HG03196 (cell line): Measurements from ENCODE around the gene TUBG2.

ENCODE experiments used
- ATAC-seq: cut with Tn5 transposase; IDR thresholded peaks from one replicate; pipeline ENCODE4 v1.9.1; 2021; ENCODE audit not compliant: unreplicated experiment

The TUBG2 gene

DNA sequence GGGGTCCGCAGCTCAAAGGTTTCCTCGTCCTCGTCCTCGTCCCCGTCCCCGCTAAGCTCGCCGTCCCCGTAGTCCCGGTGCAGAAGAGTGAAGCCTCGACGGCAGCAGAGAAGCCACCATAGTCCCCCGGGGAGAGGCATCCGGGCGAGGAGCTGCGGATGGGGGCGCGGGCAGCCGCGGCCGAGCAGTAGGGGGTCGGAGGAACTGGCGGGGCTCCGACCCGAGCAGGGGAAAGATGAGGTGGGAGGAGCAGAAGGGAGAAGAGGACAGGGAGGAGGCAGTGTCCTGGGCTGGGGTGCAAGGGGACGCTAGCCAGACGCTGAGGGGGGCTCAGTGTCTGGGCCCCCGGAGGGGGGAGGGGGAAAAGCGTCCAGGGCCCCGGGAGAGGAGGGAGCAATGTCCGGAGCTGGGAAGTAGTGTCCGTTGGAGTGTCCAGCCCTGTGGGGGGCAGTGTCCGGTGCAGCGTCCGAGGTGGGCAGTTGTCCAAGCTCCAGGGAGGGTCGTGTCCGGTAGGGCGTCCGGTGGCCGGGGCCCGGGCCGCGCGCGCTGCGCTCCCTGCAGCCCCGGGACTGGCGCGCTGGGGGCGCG lies 17.4 kb downstream of the TUBG2 start, which contains the start of gene PLEKHH3:
Gene PLEKHH3, minus strand, starts transcription at position 571 of the 588 bp plus-strand sequence. Its CDS starts 431 bp downstream, at position 140.
- ATAC-seq: no peak

DNA sequence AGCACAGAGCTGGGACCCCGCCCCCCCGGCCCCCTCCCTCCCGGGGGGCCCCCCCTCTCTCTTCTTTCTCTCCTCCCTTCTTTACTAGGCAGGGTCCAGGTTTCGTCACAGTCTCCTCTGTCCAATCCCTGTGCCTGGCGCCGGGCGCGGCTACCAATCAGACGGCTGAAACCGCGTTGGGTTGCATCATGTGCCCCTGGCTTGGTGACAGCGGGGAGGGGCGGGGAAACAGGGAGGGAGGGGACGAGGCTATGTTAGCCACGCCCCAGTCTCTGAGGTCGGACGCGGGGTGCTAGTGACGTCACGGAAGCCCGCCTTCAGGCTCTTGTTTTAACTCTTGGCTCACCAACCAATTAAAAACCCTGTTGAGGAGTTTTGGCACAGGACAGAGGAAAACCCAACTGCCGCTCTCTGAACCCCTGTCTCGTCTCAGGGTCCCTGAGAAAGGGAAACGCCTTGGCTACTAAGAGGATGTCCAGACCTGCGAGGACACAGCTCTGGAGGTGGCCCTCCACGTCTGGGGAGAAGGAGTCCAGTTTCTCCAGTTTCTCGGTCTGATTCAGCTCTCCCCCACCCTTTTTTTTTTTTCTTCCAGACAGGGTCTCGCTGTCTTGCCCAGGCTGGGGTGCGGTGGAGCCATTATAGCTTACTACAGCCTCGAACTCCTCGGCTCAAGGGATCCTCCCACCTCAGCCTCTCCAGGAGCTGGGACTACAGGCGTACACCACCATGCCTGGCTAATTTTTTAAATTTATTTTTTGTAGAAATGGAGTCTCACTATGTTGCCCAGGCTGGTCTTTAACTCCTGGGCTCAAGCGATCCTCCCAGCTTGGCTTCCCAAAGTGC lies 18.2 kb downstream of the TUBG2 start:
- peak; percentile 59 for ATAC-seq

DNA sequence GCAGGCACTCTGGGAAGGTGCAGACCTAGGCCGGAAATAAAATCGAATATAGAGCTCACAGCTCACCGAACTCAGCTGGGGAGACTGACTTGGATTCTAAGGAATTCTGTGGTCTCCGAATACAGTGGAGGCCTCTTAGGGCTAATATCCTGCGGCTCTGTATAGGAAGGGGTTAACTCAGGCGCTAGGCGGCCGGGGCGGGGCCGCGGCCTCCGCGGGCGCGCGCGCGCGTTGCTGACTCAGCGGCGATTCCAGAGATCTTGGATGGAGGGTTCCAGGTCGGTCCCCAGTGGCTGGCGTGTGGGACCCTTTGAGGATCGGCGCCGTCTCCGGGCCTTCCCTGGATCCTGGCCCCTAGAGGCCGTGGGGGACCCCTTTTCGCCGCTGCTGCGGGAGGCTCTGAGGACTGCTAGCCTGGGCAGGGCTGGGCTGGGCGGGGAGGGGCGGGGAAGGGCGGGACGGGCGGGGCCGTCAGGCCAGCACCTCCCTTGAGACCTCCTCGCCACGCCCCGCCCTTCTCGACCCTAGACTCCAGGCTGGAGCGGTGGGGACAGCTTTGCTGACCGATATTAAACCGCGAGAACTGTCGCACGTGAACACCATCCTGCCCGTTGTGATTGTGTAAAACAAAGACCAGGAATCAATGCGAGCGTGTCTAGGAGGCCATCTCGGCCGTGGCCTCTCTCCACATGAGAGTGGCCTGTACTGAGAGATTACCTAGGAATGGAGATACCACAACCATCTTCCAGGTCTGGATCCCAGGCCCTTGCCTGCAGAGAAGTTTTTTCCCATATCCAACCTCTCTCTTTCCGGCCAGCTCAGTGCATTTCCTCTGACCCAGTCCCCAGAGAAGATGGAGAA lies 19.1 kb downstream of the TUBG2 start:
- peak; percentile 27 for ATAC-seq

DNA sequence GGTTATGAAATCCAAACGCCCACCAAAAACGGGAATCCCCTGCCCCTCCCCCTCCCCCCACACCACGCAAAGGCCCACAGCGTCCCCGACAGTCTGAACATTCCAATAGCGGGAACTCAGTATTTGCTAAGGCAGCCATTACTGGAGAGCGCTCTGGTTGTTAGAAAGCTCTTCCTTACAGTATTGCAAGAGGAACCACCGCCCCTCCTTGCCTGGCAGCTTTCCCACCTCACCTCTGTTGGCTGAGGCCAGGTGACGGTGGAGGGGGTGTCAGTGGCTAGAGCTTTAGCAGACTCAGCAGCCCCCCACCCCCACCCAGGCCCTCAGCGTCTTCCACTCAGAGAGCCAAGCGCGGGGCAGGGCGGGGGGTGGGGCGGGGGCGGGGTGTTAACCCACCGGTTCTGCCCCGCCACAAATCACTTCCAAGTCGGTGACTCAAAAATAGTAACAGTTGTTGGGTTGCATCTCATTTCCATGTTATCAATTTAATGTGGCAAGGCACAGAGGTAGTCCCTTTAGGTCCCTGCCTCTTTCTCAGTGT lies 19.9 kb downstream of the TUBG2 start:
- ATAC-seq: no peak

DNA sequence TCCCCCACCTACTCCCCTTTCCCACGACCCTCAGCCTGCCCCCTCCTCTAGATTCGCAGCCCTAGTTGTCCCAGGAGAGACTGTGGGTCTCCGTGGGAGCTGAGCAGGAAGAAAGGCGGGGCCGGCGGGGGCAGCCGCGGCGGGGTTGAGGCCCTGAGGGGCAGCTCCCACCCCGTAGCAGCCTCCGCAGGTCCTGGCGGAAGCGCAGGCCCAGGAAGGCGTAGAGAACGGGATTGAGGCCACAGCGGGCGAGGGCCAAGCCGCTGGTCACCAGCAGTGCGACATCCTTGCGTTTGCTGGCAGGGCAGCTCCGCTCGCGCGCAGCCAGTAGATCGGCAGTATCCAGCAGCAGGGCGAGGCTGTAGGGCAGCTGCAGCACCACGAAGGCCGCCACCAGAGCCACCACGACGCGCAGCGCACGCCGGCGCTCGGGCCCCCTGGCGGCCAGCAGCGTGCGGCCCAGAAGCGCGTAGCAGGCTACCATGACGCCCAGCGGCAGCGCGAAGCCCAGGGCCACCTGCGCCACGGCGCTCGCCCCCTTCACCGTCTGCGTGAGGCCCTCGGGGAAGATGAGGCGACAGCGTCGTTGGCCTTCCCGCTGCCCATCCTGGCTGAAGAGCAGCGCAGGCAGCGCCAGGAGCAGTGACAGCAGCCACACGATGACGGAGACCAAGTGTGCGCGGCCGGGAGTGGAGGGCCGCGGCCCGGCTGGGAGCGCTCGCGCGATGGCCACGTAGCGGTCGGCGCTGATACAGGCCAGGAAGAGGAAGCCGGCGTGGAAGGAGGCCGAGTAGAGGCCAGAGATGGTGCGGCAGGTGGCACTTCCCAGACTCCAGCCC lies 20.6 kb downstream of the TUBG2 start:
- ATAC-seq: no peak

DNA sequence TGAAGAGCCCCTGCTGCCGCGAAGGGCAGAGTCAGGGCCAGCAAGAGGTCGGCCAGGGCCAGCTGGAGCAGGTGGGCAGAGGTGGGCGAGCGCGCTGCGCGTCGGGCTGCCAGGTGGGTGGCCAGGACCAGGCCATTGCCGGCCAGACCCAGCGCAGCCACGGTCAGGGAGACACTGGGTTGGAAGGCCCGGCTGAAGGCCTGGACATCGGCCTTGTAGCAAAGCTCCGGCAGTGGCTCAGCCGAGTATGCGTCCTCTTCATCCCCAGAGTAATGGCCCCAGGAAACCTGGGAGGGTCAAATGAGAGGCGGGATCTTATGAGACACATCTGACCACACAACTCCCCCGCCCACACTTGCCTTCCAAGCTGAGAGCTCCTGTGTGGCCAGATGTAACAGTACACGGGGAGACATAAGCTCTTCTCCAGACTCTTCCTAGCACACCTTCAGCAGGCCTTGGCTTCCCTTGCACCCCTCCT lies 21.3 kb downstream of the TUBG2 start:
- ATAC-seq: no peak

DNA sequence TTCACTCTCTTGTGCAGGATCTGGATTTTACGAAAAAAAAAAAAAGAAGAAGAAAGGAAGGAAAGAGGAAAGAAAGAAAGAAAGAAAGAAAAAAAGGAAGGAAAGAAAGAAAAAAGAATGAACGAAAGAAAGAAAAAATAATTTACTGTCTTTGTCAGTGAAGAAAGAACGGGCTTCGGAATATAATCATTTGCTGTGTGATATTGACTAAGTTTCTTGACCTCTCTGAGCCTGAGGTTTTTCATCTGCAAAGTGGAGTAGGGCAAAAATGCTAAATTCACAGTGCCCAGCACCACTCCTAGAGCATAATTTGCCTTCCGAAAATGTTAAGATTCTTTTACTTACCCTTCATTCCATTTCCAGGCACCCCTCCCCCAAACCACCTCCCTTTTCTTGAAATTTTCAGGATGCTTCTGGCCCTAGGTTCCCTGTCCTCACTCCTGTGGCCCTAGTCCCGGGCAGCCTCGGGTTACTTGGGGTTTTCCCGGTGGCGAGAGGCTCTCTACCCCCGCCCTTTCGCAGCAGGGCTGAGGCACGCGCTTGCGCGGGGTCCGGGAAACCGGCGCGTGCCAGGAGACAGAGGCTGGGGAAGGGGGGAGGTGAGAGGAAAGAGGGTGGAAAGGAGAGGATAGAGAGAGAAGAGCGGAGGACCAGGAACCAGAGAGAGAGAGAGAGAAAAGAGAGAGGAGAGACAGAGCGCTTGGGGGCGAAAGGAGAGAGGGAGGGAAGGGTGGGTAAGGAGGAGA lies 23.1 kb downstream of the TUBG2 start, which contains the start of gene CNTNAP1:
Gene CNTNAP1, plus strand, starts transcription at position 556 of the 746 bp plus-strand sequence. CDS start 299 bp downstream, outside the sequence.
- no peak for ATAC-seq

DNA sequence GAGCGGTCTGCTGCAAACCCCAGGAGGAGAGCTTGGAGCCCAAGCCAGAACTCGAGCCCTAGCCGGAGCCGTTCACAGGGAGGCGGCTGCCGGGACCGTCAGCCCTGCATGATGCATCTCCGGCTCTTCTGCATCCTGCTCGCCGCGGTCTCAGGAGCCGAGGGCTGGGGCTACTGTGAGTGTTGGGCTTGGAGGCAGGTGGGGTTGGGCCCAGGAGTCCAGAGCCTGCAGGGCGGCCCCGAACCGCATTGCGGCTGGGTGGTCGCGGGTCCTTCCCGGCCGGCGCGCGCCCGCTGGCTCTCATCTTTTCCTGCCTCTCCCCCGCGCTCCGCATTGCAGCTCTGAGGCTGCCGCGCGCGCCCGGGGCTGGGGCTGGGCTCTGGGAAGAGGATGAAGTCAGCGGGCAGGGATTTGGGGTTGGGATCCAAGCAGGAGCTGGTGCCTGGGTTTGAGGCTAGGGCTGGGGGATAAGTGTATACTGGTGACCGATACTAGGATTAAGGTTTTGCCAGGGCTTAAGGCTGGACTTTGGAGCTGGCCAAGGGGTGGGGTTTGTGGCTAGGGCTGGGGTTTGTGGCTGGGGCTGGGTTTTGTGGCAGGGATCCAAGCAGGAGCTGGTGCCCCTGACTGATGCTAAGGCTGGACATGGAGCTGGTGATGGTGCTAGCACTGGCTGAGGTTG lies 23.8 kb downstream of the TUBG2 start:
- ATAC-seq: no peak

DNA sequence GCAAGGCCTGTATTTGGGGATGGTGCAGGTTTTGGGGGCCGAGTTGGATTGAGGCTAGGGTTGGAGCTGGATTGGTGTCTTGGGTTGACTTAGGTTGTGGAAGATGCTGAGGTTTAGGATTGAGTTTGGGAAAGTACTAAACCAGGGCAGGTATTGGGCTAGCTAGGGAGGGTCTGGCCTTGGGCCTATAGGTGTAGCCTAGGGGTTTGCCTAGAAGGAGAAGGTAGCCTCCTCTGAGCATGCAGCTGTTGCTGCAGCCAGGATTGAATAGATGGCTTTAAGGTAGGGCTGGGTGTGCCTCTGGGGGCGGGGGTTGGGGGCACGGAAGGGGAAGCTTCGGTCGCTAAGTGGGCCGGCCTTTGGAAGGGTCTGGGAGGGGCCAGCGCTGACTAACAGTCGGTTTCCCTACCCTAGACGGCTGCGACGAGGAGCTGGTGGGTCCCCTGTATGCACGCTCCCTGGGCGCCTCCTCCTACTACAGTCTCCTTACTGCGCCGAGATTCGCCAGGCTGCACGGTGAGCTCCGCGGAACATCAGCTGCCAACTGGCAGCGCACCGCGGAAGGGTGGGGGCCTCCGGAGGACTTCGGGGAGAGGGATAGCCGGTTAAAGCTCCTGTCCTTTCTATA lies 24.4 kb downstream of the TUBG2 start:
- ATAC-seq: no peak

DNA sequence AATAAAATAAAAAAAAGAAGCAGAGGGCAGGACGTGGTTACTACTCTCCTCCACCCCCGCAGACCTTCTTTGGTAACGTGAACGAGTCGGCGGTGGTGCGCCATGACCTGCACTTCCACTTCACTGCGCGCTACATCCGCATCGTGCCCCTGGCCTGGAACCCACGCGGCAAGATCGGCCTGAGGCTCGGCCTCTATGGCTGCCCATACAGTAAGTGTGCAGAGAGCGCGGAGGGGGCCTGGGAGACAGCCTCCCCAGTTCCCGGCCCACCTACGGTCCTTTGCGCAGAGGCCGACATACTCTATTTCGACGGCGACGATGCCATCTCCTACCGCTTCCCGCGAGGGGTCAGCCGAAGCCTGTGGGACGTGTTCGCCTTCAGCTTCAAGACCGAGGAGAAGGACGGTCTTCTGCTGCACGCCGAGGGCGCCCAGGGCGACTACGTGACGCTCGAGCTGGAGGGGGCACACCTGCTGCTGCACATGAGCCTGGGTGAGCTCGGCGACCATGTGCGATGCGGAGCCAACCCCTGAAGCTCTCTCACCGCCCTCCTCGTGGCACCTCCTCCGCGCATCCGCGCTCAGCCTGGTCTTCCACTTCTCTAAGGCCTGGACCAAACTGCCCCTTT lies 26.0 kb downstream of the TUBG2 start:
- ATAC-seq: no peak

DNA sequence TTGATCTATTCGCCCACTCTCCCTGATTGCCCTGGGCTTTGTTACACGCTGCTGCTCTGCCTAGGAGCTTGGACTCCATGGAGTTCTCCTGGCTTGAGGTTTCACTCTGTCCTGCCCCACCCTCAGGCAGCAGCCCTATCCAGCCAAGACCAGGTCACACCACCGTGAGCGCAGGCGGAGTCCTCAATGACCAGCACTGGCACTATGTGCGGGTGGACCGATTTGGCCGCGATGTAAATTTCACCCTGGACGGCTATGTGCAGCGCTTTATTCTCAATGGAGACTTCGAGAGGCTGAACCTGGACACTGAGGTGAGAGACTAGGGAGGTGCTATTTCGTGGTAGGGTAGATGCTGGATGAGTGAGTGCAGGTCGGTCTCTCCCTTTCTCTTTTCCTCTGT lies 26.7 kb downstream of the TUBG2 start:
- no peak for ATAC-seq

DNA sequence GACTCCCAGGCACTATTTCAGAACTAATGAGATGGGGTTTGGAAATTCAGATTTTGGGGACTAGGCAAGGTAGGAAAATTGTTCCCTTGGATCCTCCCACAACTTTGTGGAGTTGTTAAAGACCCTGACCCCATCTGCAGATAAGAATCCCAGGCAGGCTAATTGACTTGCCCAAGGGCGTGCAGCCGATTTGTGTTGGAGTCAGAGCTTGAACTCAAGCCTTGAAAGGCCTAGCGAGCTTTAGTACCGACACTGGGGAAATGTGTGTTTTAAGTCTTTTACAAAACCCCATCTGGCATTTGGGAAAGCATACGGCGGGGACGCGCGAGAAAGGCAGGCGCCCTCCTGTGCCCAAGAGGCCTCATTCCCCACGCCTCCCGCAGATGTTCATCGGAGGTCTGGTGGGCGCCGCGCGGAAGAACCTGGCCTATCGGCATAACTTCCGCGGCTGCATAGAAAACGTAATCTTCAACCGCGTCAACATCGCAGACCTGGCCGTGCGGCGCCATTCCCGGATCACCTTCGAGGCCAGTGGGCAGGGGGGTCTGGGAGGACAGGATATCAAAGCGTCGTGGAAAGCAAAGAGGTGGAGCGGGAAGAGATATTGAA lies 27.5 kb downstream of the TUBG2 start:
- no peak for ATAC-seq

DNA sequence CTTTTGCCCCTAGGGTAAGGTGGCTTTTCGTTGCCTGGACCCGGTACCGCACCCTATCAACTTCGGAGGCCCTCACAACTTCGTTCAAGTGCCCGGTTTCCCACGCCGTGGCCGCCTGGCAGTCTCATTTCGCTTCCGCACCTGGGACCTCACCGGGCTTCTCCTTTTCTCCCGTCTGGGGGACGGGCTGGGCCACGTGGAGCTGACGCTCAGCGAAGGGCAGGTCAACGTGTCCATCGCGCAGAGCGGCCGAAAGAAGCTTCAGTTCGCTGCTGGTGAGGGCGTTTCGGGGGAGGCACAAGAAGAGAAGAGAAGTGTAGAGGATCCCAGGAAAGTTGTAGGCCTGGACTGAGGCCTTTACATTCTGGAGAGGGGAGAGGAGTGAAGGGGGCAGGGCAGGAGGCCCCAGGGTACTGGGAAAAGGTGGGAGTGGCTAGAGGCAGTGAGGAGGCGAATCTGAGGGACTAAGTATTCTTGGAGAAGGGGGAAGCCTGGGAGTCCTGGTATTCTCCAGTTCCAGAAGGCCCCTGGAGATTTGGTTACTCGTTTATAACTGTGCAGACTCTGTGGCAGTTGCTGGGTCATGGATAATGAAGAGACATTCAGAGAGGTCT lies 28.7 kb downstream of the TUBG2 start:
- ATAC-seq: no peak

DNA sequence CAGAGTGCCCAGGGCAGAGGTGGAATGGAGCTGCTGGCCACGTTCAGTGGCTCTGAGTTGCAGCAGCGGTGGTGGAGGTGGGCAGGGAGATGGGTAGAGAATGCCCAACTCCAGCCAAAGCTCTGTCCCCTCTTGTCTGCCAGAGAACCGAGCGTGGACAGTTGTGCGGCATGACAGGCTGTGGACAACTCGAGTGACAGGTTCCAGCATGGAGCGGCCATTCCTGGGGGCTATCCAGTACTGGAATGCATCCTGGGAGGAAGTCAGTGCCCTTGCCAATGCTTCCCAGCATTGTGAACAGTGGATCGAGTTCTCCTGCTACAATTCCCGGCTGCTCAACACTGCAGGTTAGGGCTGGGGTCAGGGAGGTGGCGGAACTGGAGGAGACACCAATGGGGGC lies 31.5 kb downstream of the TUBG2 start:
- no peak for ATAC-seq

DNA sequence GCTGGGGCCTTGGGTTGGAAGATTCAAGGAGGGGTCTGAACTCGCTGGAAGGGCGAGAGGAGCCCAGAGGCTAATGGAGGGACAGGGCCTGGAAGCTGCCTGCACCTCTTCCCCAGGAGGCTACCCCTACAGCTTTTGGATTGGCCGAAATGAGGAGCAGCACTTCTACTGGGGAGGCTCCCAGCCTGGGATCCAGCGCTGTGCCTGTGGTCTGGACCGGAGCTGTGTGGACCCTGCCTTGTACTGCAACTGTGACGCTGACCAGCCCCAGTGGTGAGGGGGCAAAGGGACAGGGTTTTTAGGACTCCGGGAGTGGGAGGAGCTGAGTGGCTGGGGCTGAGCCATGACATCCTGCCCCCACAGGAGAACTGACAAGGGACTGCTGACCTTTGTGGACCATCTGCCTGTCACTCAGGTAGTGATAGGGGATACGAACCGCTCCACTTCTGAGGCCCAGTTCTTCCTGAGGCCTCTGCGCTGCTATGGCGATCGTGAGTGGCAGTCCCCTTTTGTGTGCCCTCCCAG lies 32.0 kb downstream of the TUBG2 start:
- ATAC-seq: no peak

DNA sequence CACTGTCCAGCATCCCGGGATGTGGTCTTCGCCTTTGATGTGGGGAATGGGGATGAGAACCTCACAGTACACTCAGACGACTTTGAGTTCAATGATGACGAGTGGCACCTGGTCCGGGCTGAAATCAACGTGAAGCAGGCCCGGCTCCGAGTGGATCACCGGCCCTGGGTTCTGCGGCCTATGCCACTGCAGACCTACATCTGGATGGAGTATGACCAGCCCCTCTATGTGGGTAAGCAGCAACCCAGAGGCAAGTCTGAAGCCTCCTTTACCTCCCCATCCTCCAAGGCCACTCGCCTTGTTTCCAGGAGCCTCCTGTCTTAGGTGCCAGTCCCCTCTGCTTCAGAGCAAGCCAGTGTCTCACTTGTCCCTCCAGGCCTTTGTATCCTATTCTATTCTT lies 33.4 kb downstream of the TUBG2 start:
- no peak for ATAC-seq

DNA sequence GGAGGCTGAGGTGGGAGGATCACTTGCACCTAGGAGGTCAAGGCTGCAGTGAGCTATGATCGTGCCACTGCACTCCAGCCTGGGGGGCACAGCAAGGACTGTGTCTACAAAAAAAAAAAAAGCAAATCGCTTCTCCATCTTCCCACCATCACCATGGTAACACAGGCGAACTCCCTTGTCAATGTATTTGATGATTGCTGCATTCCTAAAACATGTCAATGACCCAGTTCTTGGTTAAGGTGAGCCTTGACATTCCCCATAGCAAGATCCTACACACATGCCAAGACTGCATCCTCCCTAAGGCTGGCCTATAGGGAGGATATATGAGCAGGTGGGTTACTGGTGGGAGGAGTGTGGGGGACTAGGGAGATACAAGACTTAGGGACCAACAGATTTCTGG lies 35.4 kb downstream of the TUBG2 start:
- no peak for ATAC-seq
